HG03280 (cell line): ENCODE results near the gene KIF13A.
"Not testable (repeated sequence)": the region's sequence is repeated elsewhere in the genome, so short reads cannot be mapped to it uniquely, and the experiment has no call there.

Experiments used
- ATAC-seq: cut with Tn5 transposase; IDR thresholded peaks from one replicate; pipeline ENCODE4 v1.9.1; 2021; ENCODE audit warnings: mild to moderate bottlenecking, moderate library complexity; ENCODE audit not compliant: unreplicated experiment

The KIF13A gene

GRCh38 chr6:17878734-17879133 is 108.7 kb downstream of the KIF13A start:
- no peak for ATAC-seq

GRCh38 chr6:17877895-17878440 is 109.5 kb downstream of the KIF13A start:
- no peak for ATAC-seq

GRCh38 chr6:17877196-17877894 is 110.1 kb downstream of the KIF13A start:
- no peak for ATAC-seq

- ATAC-seq: no peak
Observed at GRCh38 chr6:17874753-17875152, 112.7 kb downstream of the KIF13A start.

- no peak for ATAC-seq
Observed at GRCh38 chr6:17872908-17873307, 114.5 kb downstream of the KIF13A start.

GRCh38 chr6:17871836-17872235 is 115.6 kb downstream of the KIF13A start:
- ATAC-seq: no peak

- ATAC-seq: no peak
Observed at GRCh38 chr6:17871189-17871519, 116.3 kb downstream of the KIF13A start.

GRCh38 chr6:17870300-17871188 is 116.9 kb downstream of the KIF13A start:
- ATAC-seq: no peak

GRCh38 chr6:17869753-17870050 is 117.7 kb downstream of the KIF13A start:
- no peak for ATAC-seq

GRCh38 chr6:17869010-17869752 is 118.3 kb downstream of the KIF13A start:
- no peak for ATAC-seq

GRCh38 chr6:17867880-17868279 is 119.6 kb downstream of the KIF13A start:
- no peak for ATAC-seq

- ATAC-seq: no peak
Observed at GRCh38 chr6:17866876-17867444, 120.5 kb downstream of the KIF13A start.

- ATAC-seq: no peak
Observed at GRCh38 chr6:17865798-17866725, 121.4 kb downstream of the KIF13A start.

- ATAC-seq: no peak
Observed at GRCh38 chr6:17865243-17865642, 122.2 kb downstream of the KIF13A start.

- ATAC-seq: no peak
Observed at GRCh38 chr6:17863901-17864754, 123.3 kb downstream of the KIF13A start.

- no peak for ATAC-seq
Observed at GRCh38 chr6:17861361-17861760, 126.1 kb downstream of the KIF13A start.

GRCh38 chr6:17859846-17860245 is 127.6 kb downstream of the KIF13A start:
- no peak for ATAC-seq

GRCh38 chr6:17858584-17858983 is 128.9 kb downstream of the KIF13A start:
- ATAC-seq: no peak

- ATAC-seq: not testable (repeated sequence)
Observed at GRCh38 chr6:17857188-17857587, 130.2 kb downstream of the KIF13A start.
